PC-9 (cell line): ENCODE measurements around the gene DPEP2NB. TPM values are rescaled to one million over a fixed set of nuclear protein-coding genes. Genes with fewer than 3 reads are reported as not detected.

Source experiments
- BruUV-seq: library from RNA; stranded (reverse); fragments of 400-500 nt; replicated peaks from 2 replicates; lab custom pipeline; 2021; lab: Mats Ljungman, UMichigan
- CTCF ChIA-PET: fragments of 300-600 bp; sonication (Branson Sonifier 250); formaldehyde crosslinking; loops from one replicate; lab custom pipeline; 2022; ENCODE audit warnings: antibody characterized with exemption; lab: Charles Lee
- POLR2A ChIA-PET: fragments of 300-600 bp; sonication (Branson Sonifier 250); formaldehyde crosslinking; loops from one replicate; lab custom pipeline; 2022; ENCODE audit warnings: antibody characterized with exemption; ENCODE audit not compliant: unreplicated experiment; lab: Charles Lee
- DNase-seq, 2 experiments: peaks; one replicate each; pipeline versions ENCODE4 v3.0.0 to v3.0.0-alpha.2; 2015 to 2022; ENCODE audit warnings: mixed read lengths in 1 of 2
- H2AFZ ChIP-seq: fragments of 200-600 bp; sonication (generic); 2 replicates; pipeline ENCODE4 v1.8.1; 2017; ENCODE audit warnings: antibody characterized with exemption
- H3F3A ChIP-seq: fragments of 200-600 bp; sonication (generic); 2 replicates; pipeline ENCODE4 v1.8.1; 2017; ENCODE audit warnings: antibody characterized with exemption, mild to moderate bottlenecking, low read depth; ENCODE audit not compliant: insufficient read depth
- H3K27ac ChIP-seq: fragments of 200-600 bp; sonication (generic); 2 replicates; pipeline ENCODE4 v1.6.1; 2016; ENCODE audit warnings: mixed run types
- H3K27me3 ChIP-seq: fragments of 200-600 bp; sonication (generic); 2 replicates; pipeline ENCODE4 v1.6.1; 2016; ENCODE audit warnings: low read depth, mixed run types; ENCODE audit not compliant: insufficient read depth
- H3K36me3 ChIP-seq: fragments of 200-600 bp; sonication (generic); 2 replicates; pipeline ENCODE4 v1.6.1; 2016; ENCODE audit warnings: low read depth, mixed run types
- H3K4me1 ChIP-seq: fragments of 200-600 bp; sonication (generic); replicated peaks from 2 replicates; pipeline ENCODE4 v1.6.1; 2016; ENCODE audit warnings: mixed run types; ENCODE audit not compliant: insufficient read depth
- H3K4me2 ChIP-seq: fragments of 200-600 bp; sonication (generic); 2 replicates; pipeline ENCODE4 v1.6.1; 2017; ENCODE audit warnings: mixed run types
- H3K4me3 ChIP-seq: fragments of 200-600 bp; sonication (generic); 2 replicates; pipeline ENCODE4 v1.6.1; 2016; ENCODE audit warnings: mixed run types
- H3K79me2 ChIP-seq: fragments of 200-600 bp; sonication (generic); 2 replicates; pipeline ENCODE4 v1.6.1; 2017; ENCODE audit warnings: low read depth, mixed run types
- H3K9me2 ChIP-seq: fragments of 200-600 bp; sonication (generic); 2 replicates; pipeline ENCODE4 v1.8.1; 2017; ENCODE audit warnings: mild to moderate bottlenecking; ENCODE audit not compliant: insufficient read depth
- H3K9me3 ChIP-seq: fragments of 200-600 bp; sonication (generic); 2 replicates; pipeline ENCODE4 v1.8.1; 2016; ENCODE audit warnings: low read depth; ENCODE audit not compliant: insufficient read depth
- H4K20me1 ChIP-seq: fragments of 200-600 bp; sonication (generic); 2 replicates; pipeline ENCODE4 v1.8.1; 2017; ENCODE audit not compliant: insufficient read depth
- CTCF ChIP-seq: fragments of 200-600 bp; sonication (generic); conservative IDR thresholded peaks from 2 replicates; pipeline ENCODE4 v1.6.1; 2017; ENCODE audit warnings: mixed run types, antibody characterized with exemption, mild to moderate bottlenecking, moderate library complexity
- EZH2 ChIP-seq: fragments of 200-600 bp; sonication (generic); IDR thresholded peaks from 2 replicates; pipeline ENCODE4 v1.8.0; 2017; ENCODE audit warnings: antibody characterized with exemption, low read depth
- intact Hi-C: fragments of 100-400 bp; cut with micrococcal nuclease; formaldehyde crosslinking; loops from one replicate; pipeline ENCODE4 v1.10.0; 2022; ENCODE audit not compliant: unreplicated experiment
- total RNA-seq: library from RNA; stranded (reverse); gene quantifications from 2 replicates; pipeline ENCODE4 v1.2.3, GENCODE V29; 2021

Gene DPEP2NB
- total RNA-seq, 1 experiment from 2014 or later = not detected

- Histone ChIP-seq H3K9me2 (no peaks in the 10 kb centered on the region), H3K36me3 (no peaks in the 10 kb centered on the region), H3K9me3 (no peaks in the 10 kb centered on the region), H3K4me2 (no peak overlapping the region), H3K27me3 (no peaks in the 10 kb centered on the region), H2AFZ (no peak overlapping the region), H3K4me1 (0 out of 2 replicates have a peak, but pooled peaks cover 4% of the 10 kb centered on the region), H4K20me1 (no peaks in the 10 kb centered on the region), H3K79me2 (no peaks in the 10 kb centered on the region), H3K4me3 (no peak overlapping the region), H3F3A (0 out of 2 replicates have a peak, but pooled peaks cover 4% of the 10 kb centered on the region), H3K27ac (no peak overlapping the region)
- intact Hi-C loops = no loop called here
- no TSS peak for BruUV-seq
- ChIA-PET POLR2A (interaction anchor here (0.6 kb wide), 1 partner anchor 9 kb away, joined by 4 read pairs; no protein-coding TSS in a partner anchor), CTCF (no interaction called here)
- DNase-seq = no peak
- TF ChIP-seq EZH2 (no peak), CTCF (no peak)
Measured at GRCh38 chr16:67977469-67978227, 38.1 kb downstream of the DPEP2NB start.

- H3K4me1 ChIP-seq = 0 out of 2 replicates have a peak, but pooled peaks cover 4% of the 10 kb centered on the region
- H3K79me2 ChIP-seq = no peaks in the 10 kb centered on the region
- ChIA-PET POLR2A (interaction anchor here (0.6 kb wide), 1 partner anchor 8 kb away, joined by 4 read pairs; no protein-coding TSS in a partner anchor), CTCF (no interaction called here)
- H3K4me3 ChIP-seq = no peak overlapping the region
- no peaks in the 10 kb centered on the region for H3K36me3 ChIP-seq
- TF ChIP-seq EZH2 (no peak), CTCF (no peak)
- no peaks in the 10 kb centered on the region for H4K20me1 ChIP-seq
- no peak for DNase-seq
- no peak overlapping the region for H2AFZ ChIP-seq
- 0 out of 2 replicates have a peak, but pooled peaks cover 4% of the 10 kb centered on the region for H3F3A ChIP-seq
- H3K27me3 ChIP-seq = no peaks in the 10 kb centered on the region
- intact Hi-C loops = no loop called here
- no peak overlapping the region for H3K27ac ChIP-seq
- H3K9me3 ChIP-seq = no peaks in the 10 kb centered on the region
- H3K4me2 ChIP-seq = no peak overlapping the region
- no TSS peak for BruUV-seq
- H3K9me2 ChIP-seq = no peaks in the 10 kb centered on the region
Measured at GRCh38 chr16:67977005-67977404, 38.7 kb downstream of the DPEP2NB start.

- H3K27ac ChIP-seq = no peak overlapping the region
- DNase-seq = no peak
- no peaks in the 10 kb centered on the region for H3K9me2 ChIP-seq
- no peak overlapping the region for H2AFZ ChIP-seq
- H3F3A ChIP-seq = 0 out of 2 replicates have a peak, but pooled peaks cover 4% of the 10 kb centered on the region
- 0 out of 2 replicates have a peak, but pooled peaks cover 4% of the 10 kb centered on the region for H3K4me1 ChIP-seq
- ChIA-PET POLR2A (no interaction called here), CTCF (no interaction called here)
- H3K79me2 ChIP-seq = no peaks in the 10 kb centered on the region
- no peak for TF ChIP-seq CTCF
- TF ChIP-seq EZH2 = no peak
- H3K27me3 ChIP-seq = no peaks in the 10 kb centered on the region
- H3K4me3 ChIP-seq = no peak overlapping the region
- intact Hi-C loops = no loop called here
- no TSS peak for BruUV-seq
- H3K36me3 ChIP-seq = no peaks in the 10 kb centered on the region
- no peak overlapping the region for H3K4me2 ChIP-seq
- no peaks in the 10 kb centered on the region for H3K9me3 ChIP-seq
- H4K20me1 ChIP-seq = no peaks in the 10 kb centered on the region
Measured at GRCh38 chr16:67976205-67976604, 39.5 kb downstream of the DPEP2NB start.
